SIG-M5 (cell line): ENCODE data around the gene PLPPR1.
"Not testable (repeated sequence)": the region's sequence is repeated elsewhere in the genome, so short reads cannot be mapped to it uniquely, and the experiment has no call there.

Experiments used
- DNase-seq: peaks from one replicate; lab custom pipeline; 2025; lab: John Stamatoyannopoulos, UW

Gene PLPPR1

DNA sequence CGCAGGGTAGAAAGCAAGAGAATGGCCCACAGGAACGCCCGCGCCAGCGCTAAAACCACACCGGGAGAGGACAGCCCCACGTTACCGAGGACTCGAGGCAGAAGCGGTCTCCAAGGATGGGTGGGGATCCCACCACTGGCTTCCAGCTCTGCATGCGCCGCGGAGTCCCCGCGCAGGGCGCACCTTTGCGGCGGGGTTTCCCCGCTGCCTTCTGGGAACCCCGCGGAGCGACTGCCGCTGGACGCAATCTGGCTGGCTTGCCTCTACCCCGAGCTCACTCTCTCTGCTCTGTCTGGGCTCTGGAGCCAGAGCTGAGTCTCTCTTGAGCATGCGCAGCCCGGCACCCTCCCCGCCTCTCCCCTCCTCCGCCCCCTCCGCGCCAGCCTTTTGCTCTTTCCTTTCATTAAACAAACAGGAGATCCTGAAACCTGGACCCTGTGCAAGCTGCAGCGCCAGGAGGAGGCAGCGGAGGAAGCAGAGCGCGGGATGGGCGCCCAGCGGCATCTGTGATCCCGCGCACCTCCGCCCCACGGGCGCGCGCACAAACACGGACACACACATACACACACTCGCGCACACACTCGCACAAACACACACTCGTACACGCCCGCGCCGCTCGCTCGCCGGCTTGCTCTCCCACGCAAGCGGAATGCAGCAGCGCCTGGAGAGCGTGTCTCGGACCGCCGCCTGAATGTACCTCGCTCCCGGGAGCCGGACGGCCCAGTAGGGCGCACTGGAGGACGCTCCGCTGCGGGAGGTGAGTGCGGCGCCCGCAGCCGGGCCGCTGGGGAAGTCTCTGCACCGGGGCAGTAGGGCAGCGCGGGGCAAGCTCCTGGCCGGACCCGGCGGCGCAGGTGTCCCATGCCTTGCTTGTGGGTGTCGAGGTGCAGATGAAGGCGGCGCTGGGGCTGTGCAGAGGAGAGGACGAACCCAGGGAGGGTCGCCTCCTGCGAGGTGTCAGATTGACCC lies at the start of gene PLPPR1:
PLPPR1 (plus strand) TSS at position 382 of the 969 bp plus-strand sequence.
- no peak for DNase-seq

GRCh38 chr9:100989731-100990130 lies 38.8 kb upstream of the PLPPR1 start:
- no peak for DNase-seq

- no peak for DNase-seq
Observed at GRCh38 chr9:100990605-100991381, 37.7 kb upstream of the PLPPR1 start.

GRCh38 chr9:100992632-100993031 lies 35.9 kb upstream of the PLPPR1 start:
- DNase-seq = no peak

DNA sequence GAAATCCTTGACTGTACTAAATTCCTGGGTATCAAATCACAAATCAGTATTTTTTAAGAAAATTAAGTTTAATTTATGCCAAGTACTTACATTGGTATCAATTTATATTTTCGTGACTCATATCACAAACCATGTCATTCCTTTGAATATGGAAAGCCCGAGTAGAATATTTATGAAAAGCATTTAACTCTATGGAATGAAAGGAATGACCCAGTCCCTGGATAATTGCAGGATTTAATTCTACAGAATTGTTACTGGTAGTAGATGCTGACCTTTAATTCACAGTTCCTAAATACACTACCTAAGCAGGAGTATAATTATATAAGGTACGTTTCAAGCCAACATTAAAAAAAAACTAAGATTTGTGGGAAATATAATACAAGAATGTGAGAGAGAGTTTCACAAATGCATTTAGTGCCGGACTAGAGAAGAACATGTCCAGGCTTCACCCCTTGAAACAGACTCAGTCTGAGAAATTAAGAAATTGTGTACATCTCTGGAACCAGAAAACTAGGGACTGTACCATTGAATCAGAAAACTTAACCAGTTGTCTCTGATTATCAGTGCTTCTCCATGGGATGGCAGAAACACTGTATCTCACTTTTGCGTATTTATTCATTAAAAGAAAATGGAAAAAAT lies 28.5 kb upstream of the PLPPR1 start:
- no peak for DNase-seq

DNA sequence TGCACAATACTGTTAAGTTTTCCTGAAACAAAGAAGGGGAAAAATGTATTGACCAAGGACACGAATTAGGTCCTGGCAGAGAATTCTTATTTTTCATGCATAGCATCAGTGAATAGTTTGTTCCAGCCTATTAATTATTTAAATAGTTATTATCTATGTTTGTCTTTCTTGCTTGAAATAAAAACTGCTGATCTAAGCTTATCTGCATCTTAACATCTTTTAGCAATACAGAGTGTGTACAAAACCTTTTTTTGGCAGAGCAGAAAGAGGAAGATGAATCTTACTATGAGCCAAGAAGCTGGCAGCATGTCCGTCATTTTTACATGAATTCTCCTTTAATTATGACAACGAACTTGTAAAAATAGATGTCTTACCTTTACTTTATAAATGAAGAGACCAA lies 23.3 kb upstream of the PLPPR1 start:
- DNase-seq = no peak

DNA sequence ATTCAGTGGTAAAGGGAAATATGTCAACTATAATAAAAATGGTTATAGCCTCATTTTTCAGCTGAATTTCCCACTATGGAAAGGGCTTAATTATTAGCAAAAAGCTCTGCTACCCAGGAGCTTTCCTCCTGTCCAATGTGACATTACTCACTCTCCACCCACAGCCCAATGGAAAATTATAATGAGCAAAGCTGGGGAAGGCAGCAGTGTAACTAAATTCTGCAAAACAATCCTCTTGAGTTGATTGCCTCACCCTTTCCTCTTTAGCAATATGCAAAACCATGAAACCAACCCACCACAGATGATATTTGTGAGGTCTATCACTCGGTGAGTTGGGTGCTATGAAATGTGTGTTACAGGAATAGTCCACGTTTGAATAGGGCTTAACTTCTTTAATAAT lies 14.0 kb upstream of the PLPPR1 start:
- DNase-seq = no peak

GRCh38 chr9:101018467-101018866 lies 10.1 kb upstream of the PLPPR1 start:
- DNase-seq = no peak

DNA sequence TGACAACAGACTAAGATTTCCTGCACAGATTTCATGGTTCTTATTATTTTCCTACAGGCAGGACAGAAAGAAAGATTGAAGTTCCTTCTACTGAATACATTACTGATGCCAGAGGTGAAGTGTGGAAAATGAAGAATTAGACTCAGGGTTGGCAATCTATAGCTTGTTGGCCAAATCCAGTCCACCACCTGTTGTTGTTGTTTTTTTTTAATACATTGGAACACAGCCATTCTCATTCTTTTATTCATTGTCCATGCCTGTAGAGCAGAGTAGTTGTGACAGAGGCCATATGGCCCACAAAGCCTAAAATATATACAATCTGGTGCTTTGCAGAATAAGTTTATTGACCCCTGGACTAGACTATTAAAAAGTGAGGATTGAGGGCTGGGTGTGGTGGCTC lies 5.8 kb upstream of the PLPPR1 start:
- no peak for DNase-seq

- no peak for DNase-seq
Observed at GRCh38 chr9:101025940-101026339, 2.6 kb upstream of the PLPPR1 start.

DNA sequence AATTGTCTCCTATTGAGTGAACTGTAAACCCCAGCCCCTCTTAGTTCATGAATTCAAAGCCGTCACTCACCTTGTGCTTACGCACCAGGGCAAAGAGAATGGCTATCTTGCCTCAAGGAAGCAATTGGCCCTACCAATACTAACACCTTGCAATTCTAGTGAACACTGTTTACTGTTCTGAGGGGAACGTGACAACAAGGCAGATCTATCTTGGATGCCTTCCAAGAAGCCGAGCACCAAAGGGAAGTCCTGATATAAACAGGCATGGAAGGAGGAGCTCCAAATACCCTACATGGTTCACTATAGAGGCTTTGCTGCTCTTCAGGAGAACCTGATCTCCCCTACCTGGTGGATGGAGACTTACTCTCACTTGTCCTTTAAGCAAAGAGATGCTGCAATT lies 1.7 kb upstream of the PLPPR1 start:
- no peak for DNase-seq

DNA sequence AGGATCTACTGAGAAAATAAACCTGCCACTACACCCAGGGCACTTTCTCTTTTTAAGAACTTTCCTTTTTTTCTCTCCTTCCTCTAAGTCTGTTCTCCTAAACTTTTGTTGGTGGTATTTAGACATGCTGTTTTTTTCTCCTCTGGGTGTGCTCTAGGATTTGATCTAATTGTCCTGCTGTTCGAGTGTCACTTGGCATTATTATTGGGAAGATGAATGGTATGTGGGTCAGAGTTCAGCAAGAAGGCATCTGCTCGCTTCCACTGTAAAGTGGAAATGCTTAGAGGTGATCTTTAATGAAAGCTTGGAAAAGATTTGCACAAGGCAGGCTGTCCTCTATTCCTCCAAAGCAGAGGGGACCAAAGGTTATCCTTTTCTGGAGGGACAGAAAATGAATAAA lies 1.3 kb upstream of the PLPPR1 start:
- no peak for DNase-seq

GRCh38 chr9:101027733-101028345 lies 688 bp upstream of the PLPPR1 start:
- DNase-seq = no peak

- DNase-seq = no peak
Observed at GRCh38 chr9:101029315-101030085, 973 bp downstream of the PLPPR1 start.

DNA sequence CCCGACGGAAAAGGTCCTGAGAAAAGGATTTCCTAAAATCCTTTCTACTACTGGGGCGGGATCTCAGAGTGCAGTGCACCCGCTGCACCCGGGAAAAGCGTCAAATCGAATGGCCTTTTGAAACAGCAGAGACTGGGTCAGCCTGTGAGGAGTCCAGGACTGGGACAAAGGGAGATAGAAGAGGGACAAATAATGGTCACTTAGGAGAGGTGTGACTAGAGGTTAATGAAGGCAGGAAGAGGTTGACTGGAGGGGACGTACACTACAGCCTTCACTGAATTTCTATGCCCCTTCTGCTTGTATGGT lies 1.5 kb downstream of the PLPPR1 start:
- no peak for DNase-seq

GRCh38 chr9:101032426-101032825 lies 3.9 kb downstream of the PLPPR1 start:
- DNase-seq = no peak

- no peak for DNase-seq
Observed at GRCh38 chr9:101034222-101034621, 5.7 kb downstream of the PLPPR1 start.

DNA sequence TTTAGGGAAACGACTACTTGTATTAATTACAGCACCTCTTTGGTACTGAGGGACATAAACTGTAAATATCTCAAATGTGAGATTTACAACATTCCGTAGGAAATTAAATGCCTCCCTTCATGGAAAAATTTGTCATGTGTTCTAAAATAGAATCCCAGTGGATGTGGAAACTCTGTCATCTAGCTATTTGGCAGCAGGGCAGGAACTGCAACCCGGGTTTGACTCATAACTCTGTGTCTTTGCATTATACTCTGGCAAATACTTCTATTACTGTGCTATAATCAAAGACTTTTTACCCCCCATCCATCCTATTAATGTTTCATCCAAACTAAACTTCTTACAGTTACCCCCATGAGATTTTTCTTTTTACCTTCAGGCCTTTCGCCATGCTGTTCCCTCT lies 6.6 kb downstream of the PLPPR1 start:
- no peak for DNase-seq

DNA sequence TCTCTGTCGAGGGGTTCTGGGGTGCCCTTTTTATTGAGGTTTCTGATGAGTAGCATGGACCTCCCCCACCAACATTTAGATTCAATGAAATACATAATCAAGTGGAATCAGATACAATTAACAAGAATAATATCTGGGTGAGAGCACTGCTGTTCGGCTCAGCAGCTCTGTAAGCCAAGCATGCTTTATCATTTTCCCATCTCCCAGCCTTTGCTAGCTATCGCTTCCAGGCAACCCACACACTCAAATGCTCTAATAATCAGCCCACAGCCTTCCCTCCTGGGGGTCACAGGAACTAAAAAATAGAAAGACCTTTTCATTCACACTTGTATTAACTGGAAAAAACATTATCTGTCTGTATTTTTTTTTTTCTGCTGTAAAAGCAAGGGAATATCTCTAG lies 8.9 kb downstream of the PLPPR1 start:
- no peak for DNase-seq

GRCh38 chr9:101038488-101038887 lies 10.0 kb downstream of the PLPPR1 start:
- no peak for DNase-seq

- not testable (repeated sequence) for DNase-seq
Observed at GRCh38 chr9:101039581-101039980, 11.1 kb downstream of the PLPPR1 start.
